Measurements from ENCODE around the gene SHROOM3.

- TF ChIP-seq, protein P1, sequence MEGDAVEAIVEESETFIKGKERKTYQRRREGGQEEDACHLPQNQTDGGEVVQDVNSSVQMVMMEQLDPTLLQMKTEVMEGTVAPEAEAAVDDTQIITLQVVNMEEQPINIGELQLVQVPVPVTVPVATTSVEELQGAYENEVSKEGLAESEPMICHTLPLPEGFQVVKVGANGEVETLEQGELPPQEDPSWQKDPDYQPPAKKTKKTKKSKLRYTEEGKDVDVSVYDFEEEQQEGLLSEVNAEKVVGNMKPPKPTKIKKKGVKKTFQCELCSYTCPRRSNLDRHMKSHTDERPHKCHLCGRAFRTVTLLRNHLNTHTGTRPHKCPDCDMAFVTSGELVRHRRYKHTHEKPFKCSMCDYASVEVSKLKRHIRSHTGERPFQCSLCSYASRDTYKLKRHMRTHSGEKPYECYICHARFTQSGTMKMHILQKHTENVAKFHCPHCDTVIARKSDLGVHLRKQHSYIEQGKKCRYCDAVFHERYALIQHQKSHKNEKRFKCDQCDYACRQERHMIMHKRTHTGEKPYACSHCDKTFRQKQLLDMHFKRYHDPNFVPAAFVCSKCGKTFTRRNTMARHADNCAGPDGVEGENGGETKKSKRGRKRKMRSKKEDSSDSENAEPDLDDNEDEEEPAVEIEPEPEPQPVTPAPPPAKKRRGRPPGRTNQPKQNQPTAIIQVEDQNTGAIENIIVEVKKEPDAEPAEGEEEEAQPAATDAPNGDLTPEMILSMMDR (IDR thresholded peaks at IDR 0.05): no peak
- no peak for TF ChIP-seq POLR2A (IDR thresholded peaks at IDR 0.05)
Observed at GRCh38 chr4:76485450-76485849, 50.4 kb downstream of the SHROOM3 start.

Data from body of pancreas (tissue), 4 donors.